GM12878 (cell line): Measurements from ENCODE around the gene SNAPC3. TPM values are rescaled to one million over a fixed set of nuclear protein-coding genes. Genes with fewer than 3 reads are reported as not detected.

Source experiments
- ATAC-seq: fragments of 200-7000 bp; cut with Tn5 transposase; 3 replicates; pipeline ENCODE4 v1.9.1; 2020; ENCODE audit warnings: mild to moderate bottlenecking, moderate library complexity
- BruUV-seq: library from RNA; stranded (reverse); fragments of 400-500 nt; replicated peaks from 2 replicates; lab custom pipeline; 2021; lab: Mats Ljungman, UMichigan
- CTCF ChIA-PET: fragments of 300-600 bp; sonication (Branson Sonifier 250); formaldehyde crosslinking; extraction: SDS; loops from one replicate; lab custom pipeline; 2021; ENCODE audit warnings: inconsistent platforms; lab: Yijun Ruan, JAX
- POLR2A ChIA-PET: fragments of 350-600 bp; formaldehyde crosslinking; extraction: SDS; loops from one replicate; lab custom pipeline; 2021; ENCODE audit warnings: inconsistent platforms; lab: Charles Lee
- RAD21 ChIA-PET: fragments of 300-600 bp; sonication (Branson Sonifier 250); formaldehyde crosslinking; loops from one replicate; lab custom pipeline; 2023; ENCODE audit warnings: antibody characterized with exemption; ENCODE audit not compliant: unreplicated experiment; lab: Charles Lee
- SMC1A ChIA-PET: fragments of 300-600 bp; sonication (Branson Sonifier 250); formaldehyde crosslinking; loops from one replicate; lab custom pipeline; 2023; ENCODE audit not compliant: unreplicated experiment, uncharacterized antibody; lab: Charles Lee
- DNase-seq: peaks from one replicate; pipeline ENCODE4 v3.0.0-alpha.2; 2011; ENCODE audit warnings: low read depth, low spot score
- FAIRE-seq: peaks from 3 replicates; lab custom pipeline; 2011; peaks lifted over from hg19 to GRCh38; lab: Jason Lieb, UNC
- H2AFZ ChIP-seq: 2 replicates; pipeline ENCODE4 v1.6.0; 2011; ENCODE audit warnings: low read depth, low read length, control low read depth; ENCODE audit not compliant: control insufficient read depth
- H3K27ac ChIP-seq: 2 replicates; pipeline ENCODE4 v1.5.1; 2011; ENCODE audit warnings: control low read depth; ENCODE audit not compliant: control insufficient read depth, insufficient read depth
- H3K27me3 ChIP-seq, 2 experiments: replicated peaks in 1 of 2; 2 replicates each; pipeline versions ENCODE4 v1.6.0 to v1.6.1; 2011; ENCODE audit warnings: low read length in 1 of 2; ENCODE audit not compliant: control insufficient read depth in 2 of 2, insufficient read depth in 2 of 2
- H3K36me3 ChIP-seq, 2 experiments: 2 replicates each; pipeline ENCODE4 v1.5.1; 2011; ENCODE audit warnings: low read length in 1 of 2; ENCODE audit not compliant: control insufficient read depth in 2 of 2, insufficient read depth in 2 of 2
- H3K4me1 ChIP-seq: 2 replicates; pipeline ENCODE4 v1.6.1; 2011; ENCODE audit warnings: mild to moderate bottlenecking, low read length, moderate library complexity, mixed read lengths; ENCODE audit not compliant: control insufficient read depth, insufficient read depth
- H3K4me2 ChIP-seq: 2 replicates; pipeline ENCODE4 v1.6.0; 2011; ENCODE audit warnings: control low read depth; ENCODE audit not compliant: control insufficient read depth, insufficient read depth
- H3K4me3 ChIP-seq: fragments of 200-600 bp; sonication (generic); 2 replicates; pipeline ENCODE4 v1.5.1; 2016
- H3K79me2 ChIP-seq: 2 replicates; pipeline ENCODE4 v1.6.0; 2011; ENCODE audit warnings: low read length; ENCODE audit not compliant: control insufficient read depth, insufficient read depth
- H3K9ac ChIP-seq: 2 replicates; pipeline ENCODE4 v1.8.0; 2011; ENCODE audit warnings: low read length, control low read depth, mixed read lengths; ENCODE audit not compliant: control insufficient read depth, insufficient read depth
- H3K9me3 ChIP-seq: replicated peaks from 3 replicates; pipeline ENCODE4 v1.5.1; 2011; ENCODE audit warnings: mild to moderate bottlenecking, low read length; ENCODE audit not compliant: control insufficient read depth, insufficient read depth
- H4K20me1 ChIP-seq: 2 replicates; pipeline ENCODE4 v1.6.0; 2011; ENCODE audit not compliant: control insufficient read depth, insufficient read depth
- CHD1 ChIP-seq: IDR thresholded peaks from 2 replicates; pipeline ENCODE4 v1.6.1; 2012; ENCODE audit warnings: low read depth, low read length, improper control_type of control experiment
- CHD2 ChIP-seq: IDR thresholded peaks from 2 replicates; pipeline ENCODE4 v1.6.1; 2011; ENCODE audit warnings: low read depth, low read length, improper control_type of control experiment, borderline replicate concordance
- CREB1 ChIP-seq: IDR thresholded peaks from 2 replicates; pipeline ENCODE4 v1.6.1; 2012; ENCODE audit warnings: low read depth, mild to moderate bottlenecking, inconsistent platforms
- DPF2 ChIP-seq: fragments of 450-650 bp; IDR thresholded peaks from 2 replicates; pipeline ENCODE4 v1.6.1; 2017; ENCODE audit warnings: mild to moderate bottlenecking
- POU2F2 ChIP-seq: IDR thresholded peaks from 3 replicates; pipeline ENCODE4 v1.6.1; 2011; ENCODE audit warnings: low read depth, mild to moderate bottlenecking, low read length, borderline replicate concordance
- RUNX3 ChIP-seq: IDR thresholded peaks from 2 replicates; pipeline ENCODE4 v1.6.1; 2012; ENCODE audit warnings: low read length, inconsistent platforms
- ZBED1 ChIP-seq: IDR thresholded peaks from 2 replicates; pipeline ENCODE4 v1.6.1; 2016; ENCODE audit warnings: borderline replicate concordance
- ZNF622 ChIP-seq: fragments of 450-650 bp; IDR thresholded peaks from 2 replicates; pipeline ENCODE4 v1.6.1; 2017; ENCODE audit warnings: mild to moderate bottlenecking, inconsistent platforms
- WGBS: methylation state at CpG from one replicate; pipeline ENCODE4 v1.1.6; 2016; ENCODE audit warnings: low lambda C conversion rate; ENCODE audit not compliant: insufficient replicate concordance, insufficient coverage; ENCODE audit errors: missing lambda C conversion rate; 5-methylcytosine and 5-hydroxymethylcytosine counted together
- in situ Hi-C: fragments of 300-500 bp; cut with MboI; formaldehyde crosslinking; loops from 9 replicates; pipeline ENCODE4 v1.14.3; 2018; ENCODE audit warnings: mixed read lengths
- intact Hi-C: fragments of 100-400 bp; cut with micrococcal nuclease; formaldehyde crosslinking; loops from one replicate; pipeline ENCODE4 v1.14.2; 2022; ENCODE audit not compliant: unreplicated experiment
- polyA plus RNA-seq, 11 experiments: library from polyadenylated mRNA; depleted of rRNA in 4 of 11; unstranded in 6 of 11; stranded (reverse) in 5 of 11; fragments of >200 nt; fragmentation: Nextera tagmentation in 4 of 11; fragmentation: Illumina TruSeq in 1 of 11; extraction: Ambion mirVana in 4 of 11; extraction: Trizol in 1 of 11; gene quantifications; 1 replicate in 1 of 11; 2 replicates in 10 of 11; pipeline versions ENCODE4 v1.2.1 to v1.2.3, GENCODE V29; 2011 to 2016; ENCODE audit warnings: inconsistent platforms in 2 of 11, missing spikeins in 2 of 11, low read depth in 1 of 11
- total RNA-seq, 4 experiments: library from RNA; depleted of rRNA in 3 of 4; stranded (reverse); fragments of >200 nt in 3 of 4; fragmentation: Illumina TruSeq in 1 of 4; extraction: Trizol in 1 of 4; gene quantifications; 2 replicates each; pipeline versions ENCODE4 v1.2.1 to v1.2.3, GENCODE V29; 2013 to 2021
- TF ChIP-seq, protein P1 (sequence below): fragments of 450-650 bp; IDR thresholded peaks from 2 replicates; pipeline ENCODE4 v1.6.1; 2014; ENCODE audit warnings: mild to moderate bottlenecking
- TF ChIP-seq, protein P2 (sequence below): fragments of 450-650 bp; IDR thresholded peaks from 2 replicates; pipeline ENCODE4 v1.6.1; 2017; ENCODE audit warnings: mild to moderate bottlenecking
- TF ChIP-seq, protein P3 (sequence below): fragments of 450-650 bp; formaldehyde crosslinking; IDR thresholded peaks from 2 replicates; pipeline ENCODE4 v1.4.0; 2020; ENCODE audit warnings: mild to moderate bottlenecking, moderate library complexity

Gene SNAPC3
- total and polyA plus RNA-seq, 10 of the 15 experiments (the other 5 are each of a cell fraction or from before 2014, with no cell fraction given): 5.7 to 47.4 (median 24.6) TPM

DNA sequence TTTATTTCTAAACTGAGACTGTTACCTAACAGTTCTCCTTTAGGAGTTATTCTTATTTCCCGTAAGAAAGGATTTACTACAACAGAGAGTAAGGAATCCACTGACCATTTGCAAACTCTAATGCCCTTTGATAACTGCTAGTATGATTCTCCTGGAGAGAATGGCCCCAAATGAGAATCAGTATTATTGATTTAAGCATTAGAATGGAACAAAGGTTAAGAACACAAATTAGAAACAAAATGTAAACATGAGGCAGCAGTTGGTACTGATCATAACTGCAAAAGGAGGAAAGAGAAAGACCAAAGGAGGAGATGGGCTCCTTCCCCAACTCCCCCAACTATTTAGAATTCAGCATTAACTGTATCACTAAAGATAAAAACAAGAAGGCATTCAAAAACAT is 57.4 kb downstream of the SNAPC3 start:
- H3K27ac ChIP-seq: no peak overlapping the region
- H3K27me3 ChIP-seq: no peaks in the 10 kb centered on the region
- H2AFZ ChIP-seq: no peak overlapping the region
- ATAC-seq: no peak
- peaks cover 3% of the 10 kb centered on the region for H3K79me2 ChIP-seq
- ChIA-PET CTCF (no interaction called here), POLR2A (interaction anchor here (0.6 kb wide), 1 partner anchor 397 kb away, joined by 4 read pairs; no protein-coding TSS in a partner anchor), SMC1A (interaction anchor here (1.0 to 5.5 kb wide), 4 partner anchors 9 to 57 kb away, joined by 3 to 29 read pairs (median 3); no protein-coding TSS in a partner anchor), RAD21 (interaction anchor here (1.3 kb wide), 1 partner anchor 16 kb away, joined by 4 read pairs; no protein-coding TSS in a partner anchor)
- peaks cover 3% of the 10 kb centered on the region; the same call in 1 of the 2 replicates for H3K4me1 ChIP-seq
- no peak overlapping the region for H3K9ac ChIP-seq
- H3K9me3 ChIP-seq: no peaks in the 10 kb centered on the region
- no TSS peak for BruUV-seq
- in situ Hi-C loops (no loop called here), intact Hi-C loops (no loop called here)
- no peak for FAIRE-seq
- no peak overlapping the region for H3K4me3 ChIP-seq
- no peak for DNase-seq
- peaks cover 7 to 25% of the 10 kb centered on the region in 2 experiments for H3K36me3 ChIP-seq
- no peaks in the 10 kb centered on the region for H4K20me1 ChIP-seq
- no peak overlapping the region for H3K4me2 ChIP-seq
- WGBS: 100% methylated on average over 1 of the region's 1 CpG
- TF ChIP-seq POU2F2 (no peak), CREB1 (no peak)

DNA sequence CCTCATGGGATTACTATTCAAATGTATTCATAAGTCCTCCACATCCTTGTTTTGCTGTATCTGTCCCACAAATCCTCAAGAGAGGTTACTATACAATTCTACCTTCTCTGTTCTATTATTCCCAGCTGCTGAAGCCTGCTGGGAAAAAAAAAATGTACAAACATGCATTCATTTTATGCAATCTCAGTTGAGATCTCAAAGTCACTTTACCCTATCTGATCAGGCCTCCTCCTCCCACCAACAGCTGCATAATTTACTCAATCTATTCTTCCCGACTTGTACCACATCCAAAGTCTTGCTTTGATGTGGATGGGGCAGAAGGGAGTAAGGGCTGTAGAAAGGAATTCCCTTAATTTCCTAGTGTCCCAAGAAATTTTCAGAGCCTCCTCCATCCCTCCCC is 59.5 kb downstream of the SNAPC3 start:
- H3K4me1 ChIP-seq: no peaks in the 10 kb centered on the region
- FAIRE-seq (no peak), DNase-seq (no peak), ATAC-seq (no peak)
- ChIA-PET CTCF (interaction anchor here (1.0 to 2.6 kb wide), 4 partner anchors 9 to 124 kb away, joined by 3 to 8 read pairs (median 4); no protein-coding TSS in a partner anchor), POLR2A (interaction anchor here (1.2 kb wide), 1 partner anchor 29 kb away, joined by 3 read pairs; the partner anchor contains the start of gene PSIP1), SMC1A (interaction anchor here (0.8 to 5.5 kb wide), 10 partner anchors 12 to 60 kb away, joined by 3 to 29 read pairs (median 4); partner anchors contain the start of gene SNAPC3), RAD21 (interaction anchor here (1.5 to 1.6 kb wide), 3 partner anchors 24 to 52 kb away, joined by 3 to 7 read pairs (median 4); no protein-coding TSS in a partner anchor)
- H3K79me2 ChIP-seq: peaks cover 3% of the 10 kb centered on the region
- 92% methylated on average over 1 of the region's 1 CpG for WGBS
- H3K4me3 ChIP-seq: no peak overlapping the region
- BruUV-seq: no TSS peak
- H3K27ac ChIP-seq: no peak overlapping the region
- intact Hi-C loops (no loop called here), in situ Hi-C loops (no loop called here)
- H3K36me3 ChIP-seq: peaks cover 4 to 21% of the 10 kb centered on the region in 2 experiments; a peak in 3 of 4 replicates
- H2AFZ ChIP-seq: no peak overlapping the region
- H3K27me3 ChIP-seq: no peaks in the 10 kb centered on the region
- H4K20me1 ChIP-seq: no peaks in the 10 kb centered on the region
- H3K9ac ChIP-seq: no peak overlapping the region
- H3K9me3 ChIP-seq: no peaks in the 10 kb centered on the region
- no peak overlapping the region for H3K4me2 ChIP-seq
- TF ChIP-seq CHD1 (no peak), ZNF622 (no peak), RUNX3 (no peak), CHD2 (no peak), DPF2 (no peak), ZBED1 (no peak)
- TF ChIP-seq, protein P1, sequence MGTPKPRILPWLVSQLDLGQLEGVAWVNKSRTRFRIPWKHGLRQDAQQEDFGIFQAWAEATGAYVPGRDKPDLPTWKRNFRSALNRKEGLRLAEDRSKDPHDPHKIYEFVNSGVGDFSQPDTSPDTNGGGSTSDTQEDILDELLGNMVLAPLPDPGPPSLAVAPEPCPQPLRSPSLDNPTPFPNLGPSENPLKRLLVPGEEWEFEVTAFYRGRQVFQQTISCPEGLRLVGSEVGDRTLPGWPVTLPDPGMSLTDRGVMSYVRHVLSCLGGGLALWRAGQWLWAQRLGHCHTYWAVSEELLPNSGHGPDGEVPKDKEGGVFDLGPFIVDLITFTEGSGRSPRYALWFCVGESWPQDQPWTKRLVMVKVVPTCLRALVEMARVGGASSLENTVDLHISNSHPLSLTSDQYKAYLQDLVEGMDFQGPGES: no peak
- TF ChIP-seq, protein P2, sequence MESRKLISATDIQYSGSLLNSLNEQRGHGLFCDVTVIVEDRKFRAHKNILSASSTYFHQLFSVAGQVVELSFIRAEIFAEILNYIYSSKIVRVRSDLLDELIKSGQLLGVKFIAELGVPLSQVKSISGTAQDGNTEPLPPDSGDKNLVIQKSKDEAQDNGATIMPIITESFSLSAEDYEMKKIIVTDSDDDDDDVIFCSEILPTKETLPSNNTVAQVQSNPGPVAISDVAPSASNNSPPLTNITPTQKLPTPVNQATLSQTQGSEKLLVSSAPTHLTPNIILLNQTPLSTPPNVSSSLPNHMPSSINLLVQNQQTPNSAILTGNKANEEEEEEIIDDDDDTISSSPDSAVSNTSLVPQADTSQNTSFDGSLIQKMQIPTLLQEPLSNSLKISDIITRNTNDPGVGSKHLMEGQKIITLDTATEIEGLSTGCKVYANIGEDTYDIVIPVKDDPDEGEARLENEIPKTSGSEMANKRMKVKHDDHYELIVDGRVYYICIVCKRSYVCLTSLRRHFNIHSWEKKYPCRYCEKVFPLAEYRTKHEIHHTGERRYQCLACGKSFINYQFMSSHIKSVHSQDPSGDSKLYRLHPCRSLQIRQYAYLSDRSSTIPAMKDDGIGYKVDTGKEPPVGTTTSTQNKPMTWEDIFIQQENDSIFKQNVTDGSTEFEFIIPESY: no peak
- TF ChIP-seq, protein P3, sequence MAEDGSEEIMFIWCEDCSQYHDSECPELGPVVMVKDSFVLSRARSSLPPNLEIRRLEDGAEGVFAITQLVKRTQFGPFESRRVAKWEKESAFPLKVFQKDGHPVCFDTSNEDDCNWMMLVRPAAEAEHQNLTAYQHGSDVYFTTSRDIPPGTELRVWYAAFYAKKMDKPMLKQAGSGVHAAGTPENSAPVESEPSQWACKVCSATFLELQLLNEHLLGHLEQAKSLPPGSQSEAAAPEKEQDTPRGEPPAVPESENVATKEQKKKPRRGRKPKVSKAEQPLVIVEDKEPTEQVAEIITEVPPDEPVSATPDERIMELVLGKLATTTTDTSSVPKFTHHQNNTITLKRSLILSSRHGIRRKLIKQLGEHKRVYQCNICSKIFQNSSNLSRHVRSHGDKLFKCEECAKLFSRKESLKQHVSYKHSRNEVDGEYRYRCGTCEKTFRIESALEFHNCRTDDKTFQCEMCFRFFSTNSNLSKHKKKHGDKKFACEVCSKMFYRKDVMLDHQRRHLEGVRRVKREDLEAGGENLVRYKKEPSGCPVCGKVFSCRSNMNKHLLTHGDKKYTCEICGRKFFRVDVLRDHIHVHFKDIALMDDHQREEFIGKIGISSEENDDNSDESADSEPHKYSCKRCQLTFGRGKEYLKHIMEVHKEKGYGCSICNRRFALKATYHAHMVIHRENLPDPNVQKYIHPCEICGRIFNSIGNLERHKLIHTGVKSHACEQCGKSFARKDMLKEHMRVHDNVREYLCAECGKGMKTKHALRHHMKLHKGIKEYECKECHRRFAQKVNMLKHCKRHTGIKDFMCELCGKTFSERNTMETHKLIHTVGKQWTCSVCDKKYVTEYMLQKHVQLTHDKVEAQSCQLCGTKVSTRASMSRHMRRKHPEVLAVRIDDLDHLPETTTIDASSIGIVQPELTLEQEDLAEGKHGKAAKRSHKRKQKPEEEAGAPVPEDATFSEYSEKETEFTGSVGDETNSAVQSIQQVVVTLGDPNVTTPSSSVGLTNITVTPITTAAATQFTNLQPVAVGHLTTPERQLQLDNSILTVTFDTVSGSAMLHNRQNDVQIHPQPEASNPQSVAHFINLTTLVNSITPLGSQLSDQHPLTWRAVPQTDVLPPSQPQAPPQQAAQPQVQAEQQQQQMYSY: no peak
